ENCODE results near the gene EXO1.
"Not testable (repeated sequence)": the region's sequence is repeated elsewhere in the genome, so short reads cannot be mapped to it uniquely, and the experiment has no call there.

EXO1 gene

DNA sequence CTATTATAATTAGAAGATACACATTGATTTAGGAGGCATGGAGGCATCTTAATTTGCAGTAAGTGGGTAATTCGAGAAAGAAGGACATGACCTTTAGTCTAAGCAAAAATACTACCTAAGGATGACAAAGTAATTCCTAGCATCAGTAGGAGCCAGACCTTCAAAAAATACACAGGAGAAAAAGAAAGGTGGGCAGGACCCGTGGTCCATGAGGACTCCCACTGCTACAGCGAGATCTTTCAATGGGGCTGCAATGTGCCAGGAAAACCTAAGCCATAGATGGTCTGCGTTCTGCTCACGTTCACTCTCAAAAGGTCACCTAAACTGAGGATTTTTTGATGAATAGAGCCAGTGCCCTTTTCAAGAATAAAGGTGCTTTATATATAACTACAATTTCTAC, 10.6 kb upstream of the EXO1 start:
- DNase-seq: no peak

DNA sequence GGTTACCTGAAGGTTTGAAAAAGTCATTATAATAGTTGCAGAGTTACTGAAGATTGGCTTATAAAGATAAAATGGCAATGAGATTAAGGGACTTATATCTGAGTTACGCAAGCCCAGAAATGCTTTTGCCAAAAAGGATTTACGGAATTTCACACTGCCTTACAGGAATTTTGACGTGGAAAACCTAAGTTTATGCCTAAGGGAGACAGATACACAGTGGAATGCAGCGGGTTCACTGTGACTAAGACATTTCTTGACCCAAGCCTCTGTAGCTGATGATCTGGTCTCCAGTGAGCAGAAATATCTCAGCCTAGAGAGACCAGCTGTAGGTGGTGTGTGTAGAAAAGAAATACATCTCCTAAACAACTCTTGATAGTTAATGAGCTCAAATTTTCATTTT, 10.1 kb upstream of the EXO1 start:
- no peak for DNase-seq

DNA sequence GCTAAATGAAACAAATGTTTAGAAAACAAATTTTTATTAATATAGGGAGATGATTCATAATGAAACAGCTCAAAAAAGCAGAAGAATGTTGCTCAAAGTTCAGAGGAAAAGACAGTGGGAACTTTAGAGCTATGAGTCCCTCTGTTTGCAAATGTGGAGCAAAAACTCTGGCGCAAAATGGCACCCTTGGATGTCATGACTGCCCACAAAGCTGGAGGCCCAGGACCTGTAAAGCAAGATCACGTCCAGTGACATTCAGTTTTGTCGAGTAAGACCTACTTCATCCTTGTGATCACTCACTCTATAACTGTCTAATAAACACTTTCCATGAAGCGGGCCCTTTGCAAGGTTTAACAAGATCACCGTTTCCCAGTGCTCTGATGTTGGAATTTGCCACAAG, 9.1 kb upstream of the EXO1 start:
- DNase-seq: no peak

DNA sequence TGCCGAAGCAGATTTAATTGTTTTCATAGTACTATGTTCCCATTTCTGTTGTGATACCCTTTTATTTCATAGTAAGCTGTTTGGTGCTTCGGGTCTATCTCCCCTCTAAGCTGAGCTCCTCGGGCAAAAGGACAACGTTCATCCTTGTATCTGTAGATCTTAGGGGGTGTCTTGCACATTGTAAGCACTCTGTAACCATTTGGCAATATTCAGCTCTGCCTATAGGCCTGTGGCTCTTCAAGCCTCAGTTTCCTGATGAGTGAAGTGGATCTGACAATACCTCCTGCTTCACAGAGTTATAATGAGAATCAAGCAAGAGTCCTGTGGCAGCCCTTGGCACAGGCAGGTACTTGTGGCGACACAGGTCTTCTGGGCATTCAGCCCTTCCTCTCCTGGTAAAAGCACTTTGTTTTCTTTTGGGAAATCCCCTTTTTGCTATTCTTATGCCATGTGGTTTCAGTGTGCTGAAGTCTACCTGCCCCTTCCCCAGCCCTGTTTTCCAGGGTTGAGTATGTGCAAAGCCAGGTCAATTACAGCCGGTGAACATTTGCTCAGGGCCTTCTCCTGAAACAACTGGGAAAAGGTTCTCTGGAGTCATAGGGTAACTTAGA, 8.5 kb upstream of the EXO1 start:
- DNase-seq: no peak

DNA sequence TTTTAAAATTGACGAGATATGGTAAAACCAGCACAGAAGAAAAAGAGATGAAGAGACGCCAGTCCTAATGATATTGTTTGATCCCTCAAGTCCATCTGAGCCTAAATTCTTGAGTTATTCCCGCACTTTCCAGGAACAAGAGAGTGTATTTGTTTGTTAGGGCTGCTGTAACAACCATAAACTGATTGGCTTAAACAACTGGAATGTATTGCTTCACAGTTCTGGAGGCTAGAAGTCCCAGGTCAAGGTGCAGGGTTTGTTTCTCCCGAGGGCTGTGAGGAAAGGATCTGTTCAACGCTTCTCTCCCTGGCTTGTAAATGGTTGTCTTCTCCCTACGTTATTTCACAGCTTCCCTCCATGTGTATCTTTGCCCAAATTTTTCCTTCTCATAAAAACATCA, 7.8 kb upstream of the EXO1 start:
- DNase-seq: no peak

DNA sequence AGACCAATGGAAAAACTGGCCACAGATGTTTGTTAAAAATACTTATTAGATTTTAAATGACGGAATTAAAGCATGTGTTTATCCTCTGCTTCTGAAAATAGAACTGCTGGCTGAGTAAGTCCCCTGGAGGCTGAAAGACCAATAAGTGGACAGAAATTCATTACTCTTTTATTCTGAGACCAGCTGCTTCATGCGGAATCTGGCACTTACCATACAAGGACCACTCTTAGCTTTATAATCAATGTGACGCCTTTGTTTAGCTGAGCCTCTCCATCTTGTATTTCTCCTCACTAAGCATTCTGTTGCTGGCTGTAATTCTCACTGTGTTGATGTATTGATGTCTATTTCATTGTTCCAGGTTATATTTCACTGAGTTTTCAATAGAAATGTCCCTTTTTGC, 6.3 kb upstream of the EXO1 start:
- DNase-seq: no peak

DNA sequence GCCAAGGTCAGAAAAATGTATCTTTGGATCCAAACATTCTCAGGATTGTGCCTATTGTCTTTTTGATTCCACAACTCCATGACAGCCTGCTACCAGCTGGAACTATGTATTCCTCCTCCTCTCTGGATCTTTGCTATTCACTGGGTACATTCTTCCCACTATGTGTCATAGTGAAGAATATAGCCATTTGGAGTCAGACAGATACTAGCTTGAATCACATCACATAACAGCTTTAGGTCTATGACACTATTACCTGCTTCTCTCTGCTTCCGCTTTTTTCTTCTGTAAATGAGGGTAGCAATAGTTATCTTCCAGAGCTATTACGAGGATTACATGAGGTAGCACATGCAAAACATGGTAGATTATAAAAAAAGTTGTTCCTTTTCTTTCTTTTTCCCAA, 5.4 kb upstream of the EXO1 start:
- no peak for DNase-seq

DNA sequence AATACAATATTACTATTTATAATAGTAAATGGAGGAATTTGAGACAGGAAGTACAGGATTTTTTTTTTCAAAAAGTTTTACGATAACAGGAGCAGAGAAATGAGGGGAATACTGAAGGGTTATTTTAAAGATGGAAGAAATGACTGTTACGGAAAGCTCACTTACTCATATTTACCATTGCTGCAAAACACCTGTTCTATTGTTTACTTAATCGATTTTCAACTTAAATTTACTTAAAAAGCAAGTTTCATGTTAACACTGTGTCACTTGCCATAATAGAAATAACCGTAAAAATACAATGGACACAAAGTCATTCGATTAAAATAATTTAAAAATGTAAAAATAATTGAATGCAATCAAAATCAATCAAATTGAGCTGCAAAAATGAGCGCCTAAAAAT, 3.4 kb upstream of the EXO1 start:
- no peak for DNase-seq

DNA sequence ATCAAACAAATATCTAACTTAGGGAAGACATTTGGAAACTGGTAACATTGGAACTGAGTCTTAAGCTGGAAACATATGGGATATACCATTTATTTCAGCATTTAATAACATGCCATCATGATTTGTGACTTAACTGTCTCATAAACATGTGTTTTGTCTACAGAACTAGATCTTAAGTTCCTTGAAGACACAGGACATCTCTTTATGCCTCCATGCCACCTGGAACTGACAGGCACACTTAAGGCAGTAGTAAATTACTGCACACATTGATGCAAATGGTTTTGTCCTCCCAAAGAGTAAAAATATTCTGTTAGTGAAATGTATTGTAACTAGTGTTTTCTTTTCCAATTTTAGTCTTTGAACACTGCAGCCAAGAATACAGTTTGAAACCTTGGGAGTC, 1.6 kb upstream of the EXO1 start:
- no peak for DNase-seq

DNA sequence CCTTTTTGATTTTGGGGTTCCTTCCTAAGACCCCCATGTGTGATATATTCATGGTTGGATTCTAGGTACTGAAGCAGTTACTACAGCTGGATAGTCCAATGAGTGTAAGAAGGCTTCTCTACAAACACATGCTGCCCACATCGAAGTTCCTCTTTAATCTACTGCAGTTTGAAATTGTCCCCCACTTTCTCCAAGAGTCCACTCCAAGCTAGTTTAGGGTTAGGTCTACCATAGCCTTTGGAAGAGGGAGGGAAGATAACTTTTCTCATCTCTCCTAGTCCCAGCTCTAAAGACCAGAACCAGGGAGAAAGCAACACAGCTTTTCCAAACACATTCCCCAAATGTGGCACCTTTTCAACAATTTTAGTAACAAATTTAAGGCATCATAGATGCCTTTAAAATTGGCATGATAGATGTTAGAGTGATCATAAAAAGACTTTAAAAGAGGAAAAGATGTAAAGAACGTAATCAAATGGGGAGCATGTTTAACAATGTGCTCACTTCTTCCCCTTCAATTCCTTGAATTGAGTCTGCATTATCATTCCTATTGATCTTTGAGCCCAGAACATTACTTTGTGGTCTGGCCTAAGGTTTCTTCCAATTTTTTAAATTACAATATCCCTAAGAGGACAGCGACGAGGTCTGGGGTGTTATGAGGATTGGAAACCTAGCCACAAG, 1.0 kb upstream of the EXO1 start:
- DNase-seq: no peak

DNA sequence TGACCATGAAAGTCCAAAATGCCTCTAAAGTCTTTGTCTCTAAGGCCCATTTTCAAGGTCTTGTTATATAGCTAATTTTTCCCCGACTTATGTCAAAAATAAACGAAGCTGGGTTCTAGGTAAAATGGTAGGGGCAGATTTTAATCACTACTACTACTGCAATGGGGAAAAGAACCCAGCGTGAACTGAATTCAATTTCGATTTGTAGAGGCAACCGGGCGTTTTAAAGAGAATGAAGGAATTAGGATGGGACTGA, 536 bp upstream of the EXO1 start:
- no peak for DNase-seq

DNA sequence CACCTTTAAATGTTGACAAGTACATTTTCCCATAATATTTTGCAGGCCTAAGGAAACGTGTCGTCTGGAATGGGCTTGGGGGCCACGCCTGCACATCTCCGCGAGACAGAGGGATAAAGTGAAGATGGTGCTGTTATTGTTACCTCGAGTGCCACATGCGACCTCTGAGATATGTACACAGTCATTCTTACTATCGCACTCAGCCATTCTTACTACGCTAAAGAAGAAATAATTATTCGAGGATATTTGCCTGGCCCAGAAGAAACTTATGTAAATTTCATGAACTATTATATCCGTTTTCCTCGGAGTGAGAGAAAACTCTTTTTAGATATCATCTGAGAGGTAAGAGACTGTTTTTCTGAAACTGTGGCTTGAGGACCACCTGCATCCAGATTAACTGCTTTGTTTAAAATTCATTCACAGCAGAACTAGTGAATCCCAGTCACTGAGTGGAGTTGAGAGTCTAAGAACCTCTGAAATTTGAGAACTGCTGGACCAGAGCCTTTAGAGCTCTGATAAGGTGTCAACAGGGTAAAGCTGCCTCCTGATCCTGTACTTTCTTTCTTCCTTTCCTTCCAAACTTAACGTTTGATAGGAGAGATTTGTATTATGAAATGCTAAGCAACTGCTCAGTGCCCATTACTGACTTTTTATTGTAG, 811 bp downstream of the EXO1 start:
- no peak for DNase-seq

DNA sequence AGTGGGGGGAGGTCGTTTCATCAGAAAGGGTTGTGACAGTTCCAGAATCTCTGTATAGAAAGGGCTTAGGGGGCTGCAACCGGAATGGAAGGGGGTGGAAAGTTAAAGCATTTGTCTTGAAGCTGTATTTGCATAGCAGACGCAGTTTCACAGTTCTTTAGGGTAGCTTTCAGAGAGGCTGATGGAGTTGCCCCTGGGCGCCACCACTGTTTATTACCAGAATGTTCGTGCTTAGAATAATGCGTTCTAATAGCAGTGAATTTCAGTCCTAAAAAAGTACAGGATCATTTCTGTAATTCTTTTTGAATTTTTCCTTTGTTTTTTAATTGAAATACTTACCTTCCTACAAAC, 1.3 kb downstream of the EXO1 start:
- no peak for DNase-seq

DNA sequence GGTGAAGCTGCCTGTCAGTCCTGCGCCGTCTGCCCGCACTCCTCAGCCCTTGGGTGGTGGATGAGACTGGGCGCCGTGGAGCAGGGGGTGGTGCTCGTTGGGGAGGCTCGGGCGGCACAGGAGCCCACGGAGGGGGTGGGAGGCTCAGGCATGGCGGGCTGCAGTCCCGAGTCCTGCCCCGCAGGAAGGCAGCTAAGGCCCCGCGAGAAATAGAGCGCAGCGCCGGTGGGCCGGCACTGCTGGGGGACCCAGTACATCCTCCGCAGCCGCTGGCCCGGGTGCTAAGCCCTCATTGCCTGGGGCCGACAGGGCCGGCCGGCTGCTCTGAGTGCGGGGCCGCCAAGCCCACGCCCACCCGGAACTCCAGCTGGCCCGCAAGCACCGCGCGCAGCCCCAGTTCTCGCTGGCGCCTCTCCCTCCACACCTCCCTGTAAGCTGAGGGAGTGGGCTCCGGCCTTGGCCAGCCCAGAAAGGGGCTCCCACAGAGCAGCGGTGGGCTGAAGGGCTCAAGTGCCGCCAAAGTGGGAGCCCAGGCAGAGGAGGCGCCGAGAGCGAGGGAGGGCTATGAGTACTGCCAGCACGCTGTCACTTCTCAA, 7.6 kb downstream of the EXO1 start:
- DNase-seq: not testable (repeated sequence)

DNA sequence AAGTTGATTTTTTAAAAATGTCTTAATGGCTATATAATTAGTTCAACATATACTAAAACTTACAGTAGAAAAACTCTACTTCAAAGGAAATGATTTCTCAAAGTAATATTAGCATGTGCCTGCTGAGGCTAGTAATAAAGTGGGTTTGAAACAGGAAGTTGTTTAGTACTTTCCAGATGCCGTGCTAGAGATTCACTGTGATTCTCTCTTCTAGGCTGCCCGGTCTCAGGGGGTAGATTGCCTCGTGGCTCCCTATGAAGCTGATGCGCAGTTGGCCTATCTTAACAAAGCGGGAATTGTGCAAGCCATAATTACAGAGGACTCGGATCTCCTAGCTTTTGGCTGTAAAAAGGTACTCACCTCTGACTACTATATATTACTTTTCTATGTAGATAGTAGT, 9.1 kb downstream of the EXO1 start:
- no peak for DNase-seq

DNA sequence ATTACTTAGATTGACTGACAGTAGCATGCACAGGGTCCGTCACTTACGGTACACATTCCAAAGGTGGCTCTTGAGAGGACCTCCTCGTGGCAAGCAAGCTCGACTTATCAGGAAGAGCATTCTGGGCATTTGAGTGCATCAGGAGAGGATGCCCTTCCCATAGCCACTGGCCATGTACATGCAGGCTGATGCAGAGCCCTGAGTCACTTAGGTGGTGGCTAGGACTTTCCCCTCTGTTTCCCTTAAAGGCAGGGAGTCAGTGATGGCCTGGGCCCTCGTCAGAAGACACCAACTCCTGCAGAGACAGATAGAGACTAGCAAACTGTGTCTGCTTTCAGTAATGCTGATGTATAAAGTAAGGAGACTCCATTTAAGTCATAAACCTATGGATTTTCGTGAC, 12.9 kb downstream of the EXO1 start:
- no peak for DNase-seq

DNA sequence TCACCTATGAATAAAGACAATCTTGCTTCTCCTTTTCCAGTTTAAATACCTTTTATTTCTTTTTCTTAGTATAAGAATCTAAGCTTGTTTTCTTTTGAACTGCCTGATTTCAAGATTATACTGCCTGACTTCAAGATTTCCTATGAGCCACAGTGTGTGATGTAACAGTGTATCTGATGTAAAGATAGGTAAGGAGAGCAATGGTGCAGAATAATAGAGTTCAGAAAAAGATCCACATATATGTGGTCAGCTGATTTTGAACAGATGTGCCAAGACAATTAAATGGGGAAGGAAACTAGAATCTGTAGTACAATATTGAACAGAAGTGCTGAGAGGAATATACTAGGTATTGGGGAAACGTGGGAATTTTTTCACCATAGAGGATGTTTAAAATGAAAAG, 21.0 kb downstream of the EXO1 start:
- no peak for DNase-seq

DNA sequence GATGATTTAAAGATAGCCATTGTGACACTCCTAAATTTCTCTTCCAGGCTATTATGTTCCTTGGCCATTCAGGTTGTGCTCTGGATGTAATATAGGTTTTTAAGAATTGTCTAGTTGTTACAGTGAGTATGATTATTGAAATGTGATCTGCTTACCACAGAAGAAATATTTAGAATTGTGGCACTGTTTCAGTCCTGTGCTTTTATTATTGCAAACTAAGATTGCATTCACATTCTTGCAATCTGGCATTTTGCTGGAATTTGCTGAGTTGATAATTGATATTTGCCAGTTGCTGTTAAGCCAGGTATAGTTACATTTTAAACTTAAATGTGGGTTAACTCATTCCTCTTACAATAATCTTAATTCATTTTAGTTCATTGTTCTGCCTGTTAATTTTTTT, 22.3 kb downstream of the EXO1 start:
- no peak for DNase-seq

DNA sequence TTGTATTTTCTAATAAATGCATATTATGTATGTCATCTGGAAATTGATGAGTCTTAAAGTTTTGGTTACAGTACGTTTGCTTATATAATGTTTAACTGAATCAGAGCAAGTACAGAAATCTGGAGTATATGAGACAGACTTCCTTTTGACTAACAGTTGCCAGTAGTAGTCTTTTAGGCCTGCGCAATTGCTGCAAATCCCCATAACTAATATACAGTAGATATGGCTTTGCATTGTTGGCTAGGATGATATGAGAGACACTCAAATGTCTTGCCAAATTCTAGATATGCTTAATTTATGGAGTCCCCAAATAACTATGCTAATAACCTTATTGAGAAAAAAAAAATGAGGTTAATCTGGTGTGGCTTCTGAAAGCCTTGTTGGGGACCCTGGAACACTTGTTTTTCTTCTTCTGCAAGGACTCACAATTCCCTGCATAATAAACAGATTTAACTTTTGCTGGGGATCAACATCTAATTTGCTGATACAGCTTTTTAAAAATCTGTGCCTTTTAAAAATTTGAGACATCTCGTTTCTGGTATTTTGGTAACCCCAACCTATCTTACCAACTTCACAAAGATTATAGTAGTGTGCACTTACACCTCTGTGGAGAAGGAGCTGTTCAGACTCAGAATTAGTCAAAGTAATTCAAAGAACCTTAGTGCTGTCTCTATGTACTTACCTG, 22.9 kb downstream of the EXO1 start:
- DNase-seq: no peak

DNA sequence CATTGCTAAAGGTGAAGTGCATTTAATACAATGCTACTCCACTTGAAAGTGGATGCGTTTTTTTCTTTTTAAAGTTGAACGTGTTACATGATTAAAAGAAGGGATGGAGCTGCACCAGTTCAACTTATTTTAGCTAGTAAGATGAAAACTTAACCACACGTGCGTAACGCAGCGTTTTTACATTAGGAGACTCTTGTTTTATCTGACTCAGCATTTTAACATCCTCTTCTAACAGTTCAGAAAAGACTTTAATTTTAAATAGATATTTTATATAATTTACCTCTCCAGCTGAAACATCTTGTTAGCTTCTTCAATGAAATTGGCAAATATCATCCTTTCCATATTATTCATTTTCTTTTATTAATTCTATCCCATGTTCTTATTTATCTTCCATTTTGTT, 33.4 kb downstream of the EXO1 start:
- no peak for DNase-seq

DNA sequence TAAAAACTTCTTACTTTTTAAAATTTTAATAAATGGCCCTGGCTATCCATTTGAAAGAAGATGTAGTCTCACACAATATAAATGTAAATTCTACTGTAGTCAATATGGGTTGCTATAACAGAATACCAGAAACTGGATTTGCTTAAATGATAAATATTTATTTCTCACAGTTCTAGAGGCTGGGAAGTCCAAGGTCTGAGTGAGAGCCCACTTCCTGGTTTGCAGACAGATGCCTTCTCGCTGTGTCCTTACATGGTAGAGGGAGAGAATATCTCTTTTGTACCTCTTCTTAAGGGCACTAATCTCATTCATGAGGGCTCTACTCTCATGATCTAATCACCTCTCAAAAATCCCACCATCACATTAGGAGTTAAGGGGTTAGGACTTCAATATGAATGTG, 35.2 kb downstream of the EXO1 start:
- no peak for DNase-seq

DNA sequence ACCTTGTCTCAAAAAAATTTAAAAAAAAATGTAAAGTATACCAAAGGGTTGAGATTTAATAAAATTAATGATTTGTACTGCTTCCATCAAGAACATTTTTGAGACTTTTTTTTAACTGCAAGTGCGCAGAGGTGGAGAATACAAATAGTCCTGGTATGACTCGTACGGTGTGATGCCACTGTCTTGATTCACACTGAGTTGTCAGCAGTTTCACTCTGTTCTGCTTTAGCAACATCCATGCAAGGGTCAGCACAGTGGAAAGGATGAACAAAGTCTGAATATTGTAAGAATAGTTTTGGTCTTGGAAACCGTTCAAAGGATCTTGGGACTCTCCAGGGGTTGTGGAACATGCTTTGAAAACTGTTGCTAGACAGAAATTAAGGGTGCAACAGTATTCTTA, 40.2 kb downstream of the EXO1 start:
- no peak for DNase-seq

DNA sequence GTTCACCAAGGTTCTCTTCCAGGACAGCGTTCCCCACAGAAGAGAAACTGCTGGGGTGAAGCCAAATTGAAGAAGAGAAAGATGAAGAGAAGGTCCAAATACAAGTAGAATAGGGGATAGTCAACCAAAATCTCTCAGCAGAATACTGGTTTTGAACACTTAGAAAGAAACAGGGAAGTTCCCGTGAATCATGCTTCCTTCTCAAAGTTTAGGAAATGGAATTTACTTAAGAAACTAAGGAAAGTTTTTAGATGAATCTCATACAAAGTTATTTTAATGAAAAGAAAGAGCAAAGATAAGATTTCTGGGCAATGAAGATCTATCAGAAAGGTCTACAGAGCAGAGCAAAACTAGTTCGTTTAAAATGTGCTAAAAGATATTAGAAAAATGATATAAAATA, 43.3 kb downstream of the EXO1 start:
- no peak for DNase-seq

DNA sequence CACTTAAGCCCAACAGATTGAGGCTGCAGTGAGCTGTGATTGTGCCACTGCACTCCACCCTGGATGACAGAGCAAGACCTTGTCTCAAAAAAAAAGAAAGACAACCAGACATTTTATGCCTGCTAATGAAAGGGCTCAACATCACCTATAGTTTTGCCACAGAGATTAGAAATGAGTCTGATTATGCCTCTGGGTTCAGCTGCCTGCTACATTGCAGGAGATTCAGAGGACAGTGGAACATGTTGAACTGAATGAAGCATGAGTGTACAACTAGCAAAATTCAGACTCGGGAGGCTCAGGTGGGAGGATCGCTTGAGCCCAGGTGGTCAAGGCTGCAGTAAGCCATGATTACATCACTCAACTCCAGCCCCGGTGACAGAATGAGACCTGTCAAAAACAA, 46.0 kb downstream of the EXO1 start:
- DNase-seq: no peak
